AG09309 (cell line): ENCODE results near the gene SCO2.

Experiments
- DNase-seq: peaks from one replicate; pipeline ENCODE4 v3.0.0-alpha.2; 2010; ENCODE audit warnings: low read depth
- H3K4me3 ChIP-seq: 2 replicates; pipeline ENCODE4 v1.5.1; 2011; ENCODE audit warnings: mild to moderate bottlenecking, low read depth, low read length, moderate library complexity; ENCODE audit not compliant: control insufficient read depth
- TF ChIP-seq, protein P1 (sequence below): IDR thresholded peaks from 2 replicates; pipeline ENCODE4 v1.5.1; 2011; ENCODE audit warnings: mild to moderate bottlenecking, low read depth, low read length, inconsistent platforms; ENCODE audit not compliant: insufficient read depth, control insufficient read depth; ENCODE audit errors: missing control alignments

The SCO2 gene

DNA sequence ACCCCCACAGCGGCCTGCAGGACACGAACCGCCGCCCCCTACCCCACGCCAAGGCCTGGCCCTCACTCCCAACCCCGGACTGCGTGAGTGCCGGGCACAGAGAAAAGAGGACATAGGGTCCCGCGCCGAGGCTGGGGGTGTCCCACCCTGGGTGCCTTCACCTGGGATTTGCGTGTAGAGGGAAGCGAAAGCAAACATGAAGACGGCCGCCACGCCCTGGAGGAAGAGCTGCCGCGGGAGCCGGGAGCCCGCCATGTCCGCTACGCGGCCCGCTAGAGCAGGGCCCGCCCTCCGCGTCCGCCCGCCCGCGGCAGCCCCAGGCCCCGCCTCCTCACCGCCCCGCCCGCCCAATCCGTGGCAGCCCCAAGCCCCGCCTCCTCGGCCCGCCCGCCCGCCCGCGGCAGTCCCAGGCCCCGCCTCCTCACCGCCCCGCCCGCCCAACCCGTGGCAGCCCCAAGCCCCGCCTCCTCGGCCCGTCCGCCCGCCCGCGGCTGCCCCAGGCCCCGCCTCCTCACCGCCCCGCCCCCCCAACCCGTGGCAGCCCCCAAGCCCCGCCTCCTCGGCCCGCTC, 17.9 kb downstream of the SCO2 start, which contains the start of gene LMF2:
Gene LMF2, minus strand, starts transcription at position 282 of the 570 bp plus-strand sequence. Its CDS starts 27 bp downstream, at position 255.
- TF ChIP-seq, protein P1, sequence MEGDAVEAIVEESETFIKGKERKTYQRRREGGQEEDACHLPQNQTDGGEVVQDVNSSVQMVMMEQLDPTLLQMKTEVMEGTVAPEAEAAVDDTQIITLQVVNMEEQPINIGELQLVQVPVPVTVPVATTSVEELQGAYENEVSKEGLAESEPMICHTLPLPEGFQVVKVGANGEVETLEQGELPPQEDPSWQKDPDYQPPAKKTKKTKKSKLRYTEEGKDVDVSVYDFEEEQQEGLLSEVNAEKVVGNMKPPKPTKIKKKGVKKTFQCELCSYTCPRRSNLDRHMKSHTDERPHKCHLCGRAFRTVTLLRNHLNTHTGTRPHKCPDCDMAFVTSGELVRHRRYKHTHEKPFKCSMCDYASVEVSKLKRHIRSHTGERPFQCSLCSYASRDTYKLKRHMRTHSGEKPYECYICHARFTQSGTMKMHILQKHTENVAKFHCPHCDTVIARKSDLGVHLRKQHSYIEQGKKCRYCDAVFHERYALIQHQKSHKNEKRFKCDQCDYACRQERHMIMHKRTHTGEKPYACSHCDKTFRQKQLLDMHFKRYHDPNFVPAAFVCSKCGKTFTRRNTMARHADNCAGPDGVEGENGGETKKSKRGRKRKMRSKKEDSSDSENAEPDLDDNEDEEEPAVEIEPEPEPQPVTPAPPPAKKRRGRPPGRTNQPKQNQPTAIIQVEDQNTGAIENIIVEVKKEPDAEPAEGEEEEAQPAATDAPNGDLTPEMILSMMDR = peak; percentile 5
- peak within 1 kb of the TSS; percentile 100 for H3K4me3 ChIP-seq
- peak; percentile 11 for DNase-seq

GRCh38 chr22:50506611-50507420, 18.6 kb downstream of the SCO2 start:
- H3K4me3 ChIP-seq = peak overlapping the region; percentile 100
- TF ChIP-seq, protein P1 = no peak
- no peak for DNase-seq

GRCh38 chr22:50505776-50506610, 19.4 kb downstream of the SCO2 start:
- no peak for DNase-seq
- H3K4me3 ChIP-seq = peak overlapping the region; percentile 100
- TF ChIP-seq, protein P1 = no peak

- DNase-seq = no peak
- H3K4me3 ChIP-seq = no peak overlapping the region
- TF ChIP-seq, protein P1 = no peak
Measured at GRCh38 chr22:50505276-50505775, 20.1 kb downstream of the SCO2 start.

GRCh38 chr22:50504369-50505211, 20.8 kb downstream of the SCO2 start:
- DNase-seq = no peak
- TF ChIP-seq, protein P1 = no peak
- H3K4me3 ChIP-seq = no peak overlapping the region
